Measurements from ENCODE around the gene CHSY1. TPM values are rescaled to one million over a fixed set of nuclear protein-coding genes. Genes with fewer than 3 reads are reported as not detected.
A peak's percentile ranks its signal among the peaks of the same experiment; 100 is the strongest.

Gene CHSY1
- total and polyA plus RNA-seq, 10 donors = 6.8 to 99.5 (median 52.8) TPM

GRCh38 chr15:101159096-101159935 lies 92.5 kb downstream of the CHSY1 start:
- TF ChIP-seq POLR2A (IDR thresholded peaks at IDR 0.05) (no peak), CTCF (IDR thresholded peaks at IDR 0.05 in 8 of 11, conservative IDR thresholded peaks at IDR 0.05 in 3 of 11) (no peak), POLR2AphosphoS5 (IDR thresholded peaks at IDR 0.05) (no peak)
- H3K27me3 ChIP-seq (replicated peaks in 1 of 7) = no peaks in the 10 kb centered on the region
- DNase-seq = peak; percentile 42
- H3K36me3 ChIP-seq = no peaks in the 10 kb centered on the region
- H3K27ac ChIP-seq = no peak overlapping the region
- H3K9me3 ChIP-seq = peaks cover 0 to 11% (median 5%) of the 10 kb centered on the region in 8 donors
- intact Hi-C loops (cut with DNase I; ENCODE audit: low total_unique reads) = no loop called here
- H3K4me3 ChIP-seq = no peak overlapping the region
- 41 to 71% (median 62%) methylated on average over 12 to 15 of the region's 15 CpGs for WGBS, 5 donors
- peaks cover 0 to 20% (median 11%) of the 10 kb centered on the region in 6 donors for H3K4me1 ChIP-seq

DNA sequence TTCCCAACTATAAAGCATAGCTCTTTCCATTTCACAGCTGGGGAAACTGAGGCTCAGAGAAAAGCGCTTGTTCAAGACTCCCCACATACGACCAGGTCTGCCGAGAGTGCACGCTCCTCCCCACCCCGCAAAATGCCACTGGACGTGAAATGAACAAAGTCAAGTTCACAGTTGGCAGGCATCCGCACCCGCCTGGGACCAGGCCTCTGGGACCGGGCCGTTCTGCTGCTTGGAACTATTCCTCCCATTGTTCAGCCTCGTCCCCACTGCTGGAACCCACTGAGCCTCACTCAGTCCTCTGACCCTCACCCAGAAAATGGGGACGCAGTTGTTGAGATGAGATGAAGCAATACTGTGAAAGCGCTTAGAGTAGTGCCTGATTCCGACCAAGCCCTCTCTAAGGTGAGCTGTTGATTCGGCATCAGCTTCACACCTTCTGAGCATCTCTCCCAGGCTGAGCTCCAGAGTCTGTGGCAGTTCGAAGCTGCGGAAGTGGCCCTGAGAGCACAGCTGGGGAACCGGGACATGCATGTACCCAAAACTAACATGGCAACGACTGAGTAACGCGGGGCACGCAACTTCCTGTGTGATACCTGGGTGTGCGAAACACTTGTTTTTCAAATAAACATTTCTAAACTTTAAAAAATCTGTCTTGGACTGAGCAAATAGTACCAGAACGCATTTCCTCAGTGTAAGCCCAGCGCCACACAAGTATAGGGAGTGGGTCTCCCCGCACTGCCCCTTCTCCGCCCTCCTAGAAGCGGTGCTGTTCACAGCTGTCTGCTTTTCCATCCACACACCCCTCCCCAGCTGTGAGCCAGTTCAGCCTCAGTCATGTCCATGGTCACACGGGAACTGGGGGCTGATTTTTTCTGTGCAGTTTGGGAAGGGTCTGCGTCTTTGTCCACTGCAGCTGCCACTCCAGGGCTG lies 93.4 kb downstream of the CHSY1 start:
- Histone ChIP-seq H3K9me3 (peaks cover 0 to 2% (median 0%) of the 10 kb centered on the region in 8 donors), H3K4me1 (peaks cover 0 to 20% (median 11%) of the 10 kb centered on the region in 6 donors), H3K4me3 (no peak overlapping the region), H3K36me3 (no peaks in the 10 kb centered on the region), H3K27me3 (replicated peaks in 1 of 7) (no peaks in the 10 kb centered on the region), H3K27ac (no peak overlapping the region)
- intact Hi-C loops (cut with DNase I; ENCODE audit: low total_unique reads) = no loop called here
- peak; percentile 68 for DNase-seq
- 83 to 92% (median 86%) methylated on average over 29 to 30 of the region's 30 CpGs for WGBS, 5 donors
- TF ChIP-seq POLR2AphosphoS5 (IDR thresholded peaks at IDR 0.05) (no peak), POLR2A (IDR thresholded peaks at IDR 0.05) (no peak), CTCF (IDR thresholded peaks at IDR 0.05 in 8 of 11, conservative IDR thresholded peaks at IDR 0.05 in 3 of 11) (no peak)

DNA sequence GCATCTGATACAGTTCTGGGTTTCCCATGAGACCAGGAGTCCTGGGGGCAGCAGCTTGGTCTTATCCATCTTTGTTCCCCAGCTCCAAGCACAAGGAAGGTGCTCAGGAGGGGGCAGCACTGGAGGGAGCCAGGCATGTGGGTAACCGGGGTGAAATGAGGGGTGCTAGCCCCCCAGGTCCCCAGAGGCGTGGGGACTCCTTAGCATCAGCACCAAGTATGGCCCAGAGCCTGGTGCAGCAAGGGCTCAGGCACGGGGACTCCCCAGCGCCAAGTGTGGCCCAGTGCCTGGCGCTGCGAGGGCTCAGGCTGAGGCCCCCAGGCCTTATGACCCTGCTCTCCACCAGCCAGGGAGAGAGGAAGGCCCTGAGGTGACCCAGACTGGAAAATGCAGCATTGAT lies 94.1 kb downstream of the CHSY1 start:
- H3K9me3 ChIP-seq = no peaks in the 10 kb centered on the region
- H3K27me3 ChIP-seq (replicated peaks in 1 of 7) = no peaks in the 10 kb centered on the region
- no peak for TF ChIP-seq POLR2AphosphoS5 (IDR thresholded peaks at IDR 0.05)
- TF ChIP-seq CTCF (IDR thresholded peaks at IDR 0.05 in 8 of 11, conservative IDR thresholded peaks at IDR 0.05 in 3 of 11) = no peak
- TF ChIP-seq POLR2A (IDR thresholded peaks at IDR 0.05) = no peak
- intact Hi-C loops (cut with DNase I; ENCODE audit: low total_unique reads) = no loop called here
- no peaks in the 10 kb centered on the region for H3K36me3 ChIP-seq
- H3K4me1 ChIP-seq = peaks cover 0 to 19% (median 11%) of the 10 kb centered on the region in 6 donors
- 91 to 98% (median 93%) methylated on average over 6 of the region's 6 CpGs for WGBS, 5 donors
- H3K4me3 ChIP-seq = no peak overlapping the region
- H3K27ac ChIP-seq = no peak overlapping the region
- peak; percentile 60 for DNase-seq
